HG02973 (cell line): ENCODE results near the gene COX19.
"Not testable (repeated sequence)": the region's sequence is repeated elsewhere in the genome, so short reads cannot be mapped to it uniquely, and the experiment has no call there.

Experiments
- ATAC-seq: cut with Tn5 transposase; IDR thresholded peaks from one replicate; pipeline ENCODE4 v1.9.1; 2021; ENCODE audit warnings: moderate library complexity; ENCODE audit not compliant: unreplicated experiment

COX19 gene

GRCh38 chr7:949021-949934 lies 26.1 kb downstream of the COX19 start:
- no peak for ATAC-seq

GRCh38 chr7:947391-948210 lies 27.7 kb downstream of the COX19 start:
- ATAC-seq = no peak

GRCh38 chr7:946256-946996 lies 28.9 kb downstream of the COX19 start:
- ATAC-seq = no peak

GRCh38 chr7:945556-946255 lies 29.6 kb downstream of the COX19 start:
- no peak for ATAC-seq

GRCh38 chr7:945147-945555 lies 30.2 kb downstream of the COX19 start:
- ATAC-seq = no peak

- no peak for ATAC-seq
These were observed 30.6 kb downstream of the COX19 start for GRCh38 chr7:944744-945143.

GRCh38 chr7:943793-944192 lies 31.6 kb downstream of the COX19 start:
- not testable (repeated sequence) for ATAC-seq

- no peak for ATAC-seq
These were observed 34.5 kb downstream of the COX19 start for GRCh38 chr7:940599-941408.

- no peak for ATAC-seq
These were observed 35.5 kb downstream of the COX19 start for GRCh38 chr7:939843-940242.

- no peak for ATAC-seq
These were observed 36.7 kb downstream of the COX19 start for GRCh38 chr7:938546-939185.

- no peak for ATAC-seq
These were observed 37.4 kb downstream of the COX19 start for GRCh38 chr7:937856-938484.

GRCh38 chr7:936386-937054 lies 38.8 kb downstream of the COX19 start:
- peak; percentile 81 for ATAC-seq

GRCh38 chr7:935874-936385 lies 39.4 kb downstream of the COX19 start:
- ATAC-seq = no peak

GRCh38 chr7:935164-935873 lies 40.0 kb downstream of the COX19 start:
- ATAC-seq = no peak

- ATAC-seq = no peak
These were observed 40.7 kb downstream of the COX19 start for GRCh38 chr7:934469-935163.

GRCh38 chr7:932651-932975 lies 42.7 kb downstream of the COX19 start:
- ATAC-seq = no peak
